ENCODE measurements around the gene ATF6. TPM values are rescaled to one million over a fixed set of nuclear protein-coding genes. Genes with fewer than 3 reads are reported as not detected.

The ATF6 gene
- total and polyA plus RNA-seq, 9 of the 15 experiments (the other 6 are each of a cell fraction or from before 2014, with no cell fraction given): 11.7 to 32.4 (median 20.4) TPM

DNA sequence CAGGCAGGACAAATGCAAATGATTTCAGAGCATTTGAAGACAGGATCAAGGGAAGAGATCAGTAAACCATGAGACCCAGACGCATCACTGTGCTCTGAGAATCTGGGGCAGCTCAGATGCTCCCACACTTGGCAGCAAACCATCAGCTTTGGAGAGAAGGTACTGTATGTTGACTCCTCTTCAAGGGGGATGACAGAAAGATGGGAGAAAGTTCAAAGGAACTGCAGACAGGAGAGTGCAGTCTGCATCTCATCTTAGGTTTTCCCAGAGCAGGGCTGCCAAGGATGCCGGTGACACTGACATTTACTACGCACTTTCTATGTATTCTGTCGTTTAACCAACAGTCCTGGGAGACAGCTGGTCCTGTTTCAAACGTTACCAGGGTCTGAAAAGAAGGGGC lies 221.8 kb downstream of the ATF6 start:
- no peak for ATAC-seq
- Histone ChIP-seq H3K36me3 (ENCODE audit: control insufficient read depth, insufficient read depth, low read length) (no peaks in the 10 kb centered on the region), H3K4me2 (ENCODE audit: insufficient read depth, low read length) (no peak overlapping the region), H3K9me3 (replicated peaks; ENCODE audit: control insufficient read depth, insufficient read depth, low read depth, low read length) (no peaks in the 10 kb centered on the region), H3K4me1 (replicated peaks in 1 of 2; ENCODE audit: control insufficient read depth in 2 of 2, insufficient read depth in 2 of 2, low read length in 2 of 2) (peaks cover 0 to 8% of the 10 kb centered on the region in 2 experiments; a peak in 2 of 5 replicates), H3K27ac (ENCODE audit: extremely low read depth, low read depth, low read length) (no peak overlapping the region), H3K27me3 (ENCODE audit: control insufficient read depth in 2 of 2, insufficient read depth in 2 of 2, low read length in 2 of 2) (peaks cover 10 to 41% of the 10 kb centered on the region in 2 experiments; a peak in 3 of 5 replicates), H4K20me1 (replicated peaks; ENCODE audit: control insufficient read depth, insufficient read depth, low read length) (no peaks in the 10 kb centered on the region), H3K79me2 (ENCODE audit: control insufficient read depth, insufficient read depth, low read length) (no peaks in the 10 kb centered on the region), H2AFZ (ENCODE audit: low read depth, low read length) (no peak overlapping the region), H3K9ac (ENCODE audit: insufficient read depth in 1 of 2, low read depth in 2 of 2, low read length in 2 of 2) (no peak overlapping the region), H3K4me3 (no peak overlapping the region), H3K9me1 (ENCODE audit: control insufficient read depth, insufficient read depth, low read length) (no peaks in the 10 kb centered on the region)
- ChIA-PET POLR2A (interaction anchor here (1.4 kb wide), 1 partner anchor 11 kb away, joined by 4 read pairs; no protein-coding TSS in a partner anchor), CTCF (ENCODE audit: low intra/inter-chr PET ratio) (no interaction called here)
- TF ChIP-seq HNRNPH1 (optimal IDR thresholded peaks at IDR 0.05; ENCODE audit: low read depth, low read length) (no peak), FOS (IDR thresholded peaks at IDR 0.05; ENCODE audit: extremely low read depth, insufficient read length) (no peak), ZNF175 (CRISPR knock-in tag; IDR thresholded peaks at IDR 0.05; ENCODE audit: low read depth) (no peak), SOX6 (IDR thresholded peaks at IDR 0.05) (no peak), NFXL1 (CRISPR knock-in tag; IDR thresholded peaks at IDR 0.05) (no peak), CBX8 (IDR thresholded peaks at IDR 0.05; ENCODE audit: borderline replicate concordance, extremely low read depth, low read depth, low read length, poor library complexity, severe bottlenecking) (no peak), BRCA1 (IDR thresholded peaks at IDR 0.05) (no peak), BRCA1 (CRISPR knock-in tag; IDR thresholded peaks at IDR 0.05) (no peak), HDAC3 (IDR thresholded peaks at IDR 0.05; ENCODE audit: borderline replicate concordance, partially characterized antibody) (no peak), TOE1 (IDR thresholded peaks at IDR 0.05; ENCODE audit: borderline replicate concordance) (no peak), TOE1 (CRISPR knock-in tag; IDR thresholded peaks at IDR 0.05; ENCODE audit: borderline replicate concordance, low read depth) (no peak)
- TF ChIP-seq, protein P1, sequence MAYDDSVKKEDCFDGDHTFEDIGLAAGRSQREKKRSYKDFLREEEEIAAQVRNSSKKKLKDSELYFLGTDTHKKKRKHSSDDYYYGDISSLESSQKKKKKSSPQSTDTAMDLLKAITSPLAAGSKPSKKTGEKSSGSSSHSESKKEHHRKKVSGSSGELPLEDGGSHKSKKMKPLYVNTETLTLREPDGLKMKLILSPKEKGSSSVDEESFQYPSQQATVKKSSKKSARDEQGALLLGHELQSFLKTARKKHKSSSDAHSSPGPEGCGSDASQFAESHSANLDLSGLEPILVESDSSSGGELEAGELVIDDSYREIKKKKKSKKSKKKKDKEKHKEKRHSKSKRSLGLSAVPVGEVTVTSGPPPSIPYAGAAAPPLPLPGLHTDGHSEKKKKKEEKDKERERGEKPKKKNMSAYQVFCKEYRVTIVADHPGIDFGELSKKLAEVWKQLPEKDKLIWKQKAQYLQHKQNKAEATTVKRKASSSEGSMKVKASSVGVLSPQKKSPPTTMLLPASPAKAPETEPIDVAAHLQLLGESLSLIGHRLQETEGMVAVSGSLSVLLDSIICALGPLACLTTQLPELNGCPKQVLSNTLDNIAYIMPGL (CRISPR knock-in tag; IDR thresholded peaks at IDR 0.05): no peak
- TF ChIP-seq, protein P2, sequence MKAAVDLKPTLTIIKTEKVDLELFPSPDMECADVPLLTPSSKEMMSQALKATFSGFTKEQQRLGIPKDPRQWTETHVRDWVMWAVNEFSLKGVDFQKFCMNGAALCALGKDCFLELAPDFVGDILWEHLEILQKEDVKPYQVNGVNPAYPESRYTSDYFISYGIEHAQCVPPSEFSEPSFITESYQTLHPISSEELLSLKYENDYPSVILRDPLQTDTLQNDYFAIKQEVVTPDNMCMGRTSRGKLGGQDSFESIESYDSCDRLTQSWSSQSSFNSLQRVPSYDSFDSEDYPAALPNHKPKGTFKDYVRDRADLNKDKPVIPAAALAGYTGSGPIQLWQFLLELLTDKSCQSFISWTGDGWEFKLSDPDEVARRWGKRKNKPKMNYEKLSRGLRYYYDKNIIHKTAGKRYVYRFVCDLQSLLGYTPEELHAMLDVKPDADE (conservative IDR thresholded peaks at IDR 0.05; ENCODE audit: control insufficient read depth, low read depth, low read length): no peak
- intact Hi-C loops (cut with micrococcal nuclease) (no loop called here), in situ Hi-C loops (cut with MboI) (no loop called here)
- no peak for FAIRE-seq
- 0% methylated on average over 5 of the region's 5 CpGs for WGBS (ENCODE audit: insufficient coverage, low coverage, missing lambda C conversion rate)
- no peak for DNase-seq (ENCODE audit: extremely low read depth in 1 of 4, low spot score in 3 of 4)
- BruUV-seq (replicated peaks): no TSS peak
